Lower lobe of right lung (tissue), 2 donors: ENCODE data around the gene PRDX1. TPM values are rescaled to one million over a fixed set of nuclear protein-coding genes. Genes with fewer than 3 reads are reported as not detected.

Experiments used
- ATAC-seq, 2 donors: fragments of 200-7000 bp; cut with Tn5 transposase; one replicate each; pipeline ENCODE4 v1.9.1; 2020 to 2022; ENCODE audit warnings: mild to moderate bottlenecking in 2 of 2, moderate library complexity in 2 of 2
- DNase-seq: peaks from one replicate; pipeline ENCODE4 v3.0.0-alpha.2; 2020
- H3K27ac ChIP-seq: fragments of 200-600 bp; one replicate; pipeline ENCODE4 v1.8.0; 2022
- H3K27me3 ChIP-seq: fragments of 200-600 bp; one replicate; pipeline ENCODE4 v1.8.0; 2022; ENCODE audit warnings: low read depth
- H3K36me3 ChIP-seq: fragments of 200-600 bp; one replicate; pipeline ENCODE4 v1.8.0; 2022; ENCODE audit warnings: mild to moderate bottlenecking
- H3K4me1 ChIP-seq: fragments of 200-600 bp; one replicate; pipeline ENCODE4 v1.8.0; 2022
- H3K4me3 ChIP-seq: fragments of 200-600 bp; one replicate; pipeline ENCODE4 v1.8.0; 2022; ENCODE audit warnings: mild to moderate bottlenecking
- H3K9me3 ChIP-seq: fragments of 200-600 bp; one replicate; pipeline ENCODE4 v1.8.0; 2022
- CTCF ChIP-seq: fragments of 200-600 bp; IDR thresholded peaks from one replicate; pipeline ENCODE4 v1.8.0; 2022; ENCODE audit warnings: antibody characterized with exemption, mild to moderate bottlenecking
- intact Hi-C: fragments of 100-400 bp; cut with DNase I; formaldehyde crosslinking; loops from one replicate; pipeline ENCODE4 v1.11.0; 2022
- total RNA-seq: library from RNA; stranded (reverse); fragmentation: NEBNext Ultra II Directional; extraction: Animal tissue kit (Norgen Biotek cat#: 25700); gene quantifications from one replicate; pipeline ENCODE4 v1.2.1, GENCODE V29; 2021
- donor health status: DM: no; HTN: yes; CAD: no; lungs with severe emphysema.

PRDX1 gene
- total RNA-seq, 1 donor from 2014 or later: 417 TPM

- no peak for TF ChIP-seq CTCF
- H3K9me3 ChIP-seq: no peaks in the 10 kb centered on the region
- H3K4me3 ChIP-seq: no peak overlapping the region
- H3K36me3 ChIP-seq: no peaks in the 10 kb centered on the region
- no peaks in the 10 kb centered on the region for H3K27me3 ChIP-seq
- no peak for DNase-seq
- peaks cover 29% of the 10 kb centered on the region for H3K4me1 ChIP-seq
- peak overlapping the region; percentile 12 for H3K27ac ChIP-seq
- intact Hi-C loops: no loop called here
- no peak for ATAC-seq
Observed at GRCh38 chr1:45544530-45544929, 22.8 kb upstream of the PRDX1 start.

GRCh38 chr1:45543581-45544417 lies 22.1 kb upstream of the PRDX1 start:
- no peaks in the 10 kb centered on the region for H3K36me3 ChIP-seq
- H3K27me3 ChIP-seq: no peaks in the 10 kb centered on the region
- intact Hi-C loops: no loop called here
- H3K9me3 ChIP-seq: no peaks in the 10 kb centered on the region
- peaks cover 29% of the 10 kb centered on the region for H3K4me1 ChIP-seq
- TF ChIP-seq CTCF: no peak
- ATAC-seq: peak; percentile 84 to 89
- peak overlapping the region; percentile 63 for H3K27ac ChIP-seq
- H3K4me3 ChIP-seq: peak overlapping the region; percentile 1
- DNase-seq: peak; percentile 78

GRCh38 chr1:45542591-45542990 lies 20.9 kb upstream of the PRDX1 start:
- DNase-seq (peak; percentile 47), ATAC-seq (peak; percentile 51 to 68)
- intact Hi-C loops: no loop called here
- H3K4me3 ChIP-seq: no peak overlapping the region
- peaks cover 29% of the 10 kb centered on the region for H3K4me1 ChIP-seq
- no peak overlapping the region for H3K27ac ChIP-seq
- TF ChIP-seq CTCF: no peak
- no peaks in the 10 kb centered on the region for H3K9me3 ChIP-seq
- no peaks in the 10 kb centered on the region for H3K27me3 ChIP-seq
- no peaks in the 10 kb centered on the region for H3K36me3 ChIP-seq

- no peaks in the 10 kb centered on the region for H3K36me3 ChIP-seq
- intact Hi-C loops: no loop called here
- TF ChIP-seq CTCF: no peak
- H3K4me1 ChIP-seq: peaks cover 29% of the 10 kb centered on the region
- ATAC-seq (no peak), DNase-seq (no peak)
- H3K27ac ChIP-seq: no peak overlapping the region
- no peaks in the 10 kb centered on the region for H3K27me3 ChIP-seq
- H3K4me3 ChIP-seq: no peak overlapping the region
- H3K9me3 ChIP-seq: no peaks in the 10 kb centered on the region
Observed at GRCh38 chr1:45541193-45541592, 19.5 kb upstream of the PRDX1 start.

GRCh38 chr1:45536886-45537285 lies 15.2 kb upstream of the PRDX1 start:
- TF ChIP-seq CTCF: no peak
- Histone ChIP-seq H3K27me3 (no peaks in the 10 kb centered on the region), H3K36me3 (no peaks in the 10 kb centered on the region), H3K4me1 (no peaks in the 10 kb centered on the region), H3K27ac (no peak overlapping the region), H3K4me3 (no peak overlapping the region), H3K9me3 (no peaks in the 10 kb centered on the region)
- no peak for DNase-seq
- no peak for ATAC-seq
- intact Hi-C loops: no loop called here
